GM12892 (cell line): ENCODE results near the gene STUM.

Source experiments
- POLR2A ChIP-seq: IDR thresholded peaks from 2 replicates; pipeline ENCODE4 v1.6.1; 2011; ENCODE audit warnings: low read depth, low read length, control low read depth
- POLR2AphosphoS5 ChIP-seq: IDR thresholded peaks from 2 replicates; pipeline ENCODE4 v1.6.1; 2011; ENCODE audit warnings: low read depth, low read length, control low read depth

DNA sequence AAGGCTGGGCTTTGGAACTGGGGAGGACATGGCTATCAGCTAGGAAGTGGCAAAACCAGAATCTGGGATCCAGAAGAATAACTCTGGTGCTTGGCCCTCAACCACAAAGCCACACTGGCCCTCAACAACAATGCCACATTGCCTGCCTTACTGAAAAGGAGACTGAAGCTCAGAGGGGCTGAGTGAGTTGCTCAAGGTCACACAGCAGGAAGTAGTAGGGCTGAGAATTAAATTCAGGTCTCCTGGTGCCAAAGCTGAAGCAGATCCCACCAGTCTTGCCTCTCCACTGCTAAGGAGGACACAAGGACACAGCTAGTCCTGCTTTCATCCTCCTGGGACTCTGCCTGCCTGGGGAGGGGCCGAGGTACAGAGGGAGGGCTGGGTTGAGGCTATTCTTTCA, 29.4 kb upstream of the STUM start:
- TF ChIP-seq POLR2A: no peak
- no peak for TF ChIP-seq POLR2AphosphoS5
